Esophagus squamous epithelium (tissue), 5 donors: ENCODE data around the gene SCAPER. TPM values are rescaled to one million over a fixed set of nuclear protein-coding genes. Genes with fewer than 3 reads are reported as not detected.

Experiments
- DNase-seq: peaks from one replicate; lab custom pipeline; 2025; lab: John Stamatoyannopoulos, UW
- H3K27ac ChIP-seq, 4 donors: fragments of 200-600 bp; sonication (generic); one replicate each; pipeline ENCODE4 v1.5.1; 2016 to 2019; ENCODE audit warnings: mild to moderate bottlenecking in 1 of 4
- H3K27me3 ChIP-seq, 4 donors: fragments of 200-600 bp; sonication (generic); 1 replicate in 3 of 4; 2 replicates in 1 of 4; pipeline versions ENCODE4 v1.5.1 to v1.6.0; 2017 to 2021; ENCODE audit warnings: antibody characterized with exemption in 1 of 4
- H3K36me3 ChIP-seq, 3 donors: fragments of 200-600 bp; sonication (generic); one replicate each; pipeline ENCODE4 v1.5.1; 2016 to 2019
- H3K4me1 ChIP-seq, 3 donors: fragments of 200-600 bp; sonication (generic); one replicate each; pipeline ENCODE4 v1.5.1; 2017 to 2019
- H3K4me3 ChIP-seq, 4 donors: fragments of 200-600 bp; sonication (generic); 1 replicate in 3 of 4; 2 replicates in 1 of 4; pipeline ENCODE4 v1.5.1; 2016 to 2019; ENCODE audit warnings: mild to moderate bottlenecking in 2 of 4, moderate library complexity in 1 of 4
- H3K9me3 ChIP-seq, 3 donors: fragments of 200-600 bp; sonication (generic); one replicate each; pipeline ENCODE4 v1.5.1; 2016 to 2019
- POLR2A ChIP-seq, 4 donors: fragments of 450-650 bp; IDR thresholded peaks; one replicate each; pipeline ENCODE4 v1.6.1; 2017; ENCODE audit warnings: antibody characterized with exemption in 4 of 4, mild to moderate bottlenecking in 4 of 4, moderate library complexity in 3 of 4
- WGBS, 2 donors: methylation state at CpG; one replicate each; pipeline ENCODE4 v1.1.5; 2018; 5-methylcytosine and 5-hydroxymethylcytosine counted together
- intact Hi-C: fragments of 100-400 bp; cut with DNase I; formaldehyde crosslinking; loops from one replicate; pipeline ENCODE4 v1.15.0; 2022
- total RNA-seq, 4 donors: library from RNA; depleted of rRNA; stranded (reverse); fragments of >200 nt; gene quantifications; one replicate each; pipeline ENCODE4 v1.1.0, GENCODE V29; 2016
- TF ChIP-seq, protein P1 (sequence below), 6 experiments: fragments of 450-650 bp in 4 of 6; fragments of 200-600 bp in 2 of 6; sonication (generic) in 2 of 6; IDR thresholded peaks; one replicate each; pipeline ENCODE4 v1.5.1; 2016 to 2019; ENCODE audit warnings: antibody characterized with exemption in 6 of 6, mild to moderate bottlenecking in 4 of 6, moderate library complexity in 4 of 6
- donor health status: DM: yes; HTN: yes; CAD: no.

SCAPER gene
- total RNA-seq, 4 donors from 2014 or later = 18.3 to 30.1 (median 25.3) TPM

DNA sequence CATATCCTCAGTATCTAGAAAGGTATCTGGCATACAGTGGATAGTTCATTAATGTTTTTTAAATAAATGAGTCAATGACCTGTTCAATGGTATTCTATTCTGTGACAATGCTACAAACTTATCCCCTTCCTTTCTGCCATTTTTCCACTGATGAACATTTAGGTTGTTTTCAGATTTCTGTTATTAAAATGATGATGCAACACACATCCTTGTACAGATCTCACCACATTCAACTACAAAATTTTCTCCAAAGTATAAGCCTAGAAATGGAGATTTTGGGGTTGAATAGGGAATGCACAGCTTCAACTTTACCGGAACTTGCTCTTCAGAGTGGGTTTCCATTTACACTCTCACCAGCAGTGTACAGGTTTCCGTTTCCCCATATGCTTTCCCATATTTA lies 358.3 kb downstream of the SCAPER start:
- WGBS, 2 donors = 91 to 93% methylated on average over 2 of the region's 2 CpGs
- DNase-seq = no peak
- Histone ChIP-seq H3K4me1 (no peaks in the 10 kb centered on the region), H3K9me3 (no peaks in the 10 kb centered on the region), H3K36me3 (no peaks in the 10 kb centered on the region), H3K27ac (no peak overlapping the region), H3K4me3 (no peak overlapping the region), H3K27me3 (no peaks in the 10 kb centered on the region)
- intact Hi-C loops = no loop called here
- no peak for TF ChIP-seq POLR2A (IDR thresholded peaks at IDR 0.05)
- TF ChIP-seq, protein P1, sequence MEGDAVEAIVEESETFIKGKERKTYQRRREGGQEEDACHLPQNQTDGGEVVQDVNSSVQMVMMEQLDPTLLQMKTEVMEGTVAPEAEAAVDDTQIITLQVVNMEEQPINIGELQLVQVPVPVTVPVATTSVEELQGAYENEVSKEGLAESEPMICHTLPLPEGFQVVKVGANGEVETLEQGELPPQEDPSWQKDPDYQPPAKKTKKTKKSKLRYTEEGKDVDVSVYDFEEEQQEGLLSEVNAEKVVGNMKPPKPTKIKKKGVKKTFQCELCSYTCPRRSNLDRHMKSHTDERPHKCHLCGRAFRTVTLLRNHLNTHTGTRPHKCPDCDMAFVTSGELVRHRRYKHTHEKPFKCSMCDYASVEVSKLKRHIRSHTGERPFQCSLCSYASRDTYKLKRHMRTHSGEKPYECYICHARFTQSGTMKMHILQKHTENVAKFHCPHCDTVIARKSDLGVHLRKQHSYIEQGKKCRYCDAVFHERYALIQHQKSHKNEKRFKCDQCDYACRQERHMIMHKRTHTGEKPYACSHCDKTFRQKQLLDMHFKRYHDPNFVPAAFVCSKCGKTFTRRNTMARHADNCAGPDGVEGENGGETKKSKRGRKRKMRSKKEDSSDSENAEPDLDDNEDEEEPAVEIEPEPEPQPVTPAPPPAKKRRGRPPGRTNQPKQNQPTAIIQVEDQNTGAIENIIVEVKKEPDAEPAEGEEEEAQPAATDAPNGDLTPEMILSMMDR (IDR thresholded peaks at IDR 0.05) = no peak

DNA sequence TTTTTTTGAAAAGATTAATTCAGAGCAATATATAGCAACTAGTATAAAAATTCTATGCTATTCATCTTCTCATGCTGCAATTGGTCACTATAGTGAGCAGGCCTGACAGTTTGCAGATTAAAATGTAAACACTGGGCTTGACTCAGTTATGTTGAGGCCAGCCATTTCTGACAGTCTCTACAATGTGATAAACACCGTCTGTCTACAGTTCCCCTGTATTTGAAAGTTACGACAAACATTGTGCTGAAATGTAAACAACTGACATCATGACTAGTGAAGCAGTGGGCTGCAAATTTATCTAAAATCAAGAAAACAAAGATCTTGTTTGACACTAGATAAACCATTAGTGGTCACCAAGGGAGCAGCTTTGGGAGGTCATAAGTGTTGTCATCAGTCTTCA lies 371.1 kb downstream of the SCAPER start:
- DNase-seq = no peak
- no peaks in the 10 kb centered on the region for H3K36me3 ChIP-seq
- WGBS, 2 donors = 69 to 72% methylated on average over 2 of the region's 2 CpGs
- no peaks in the 10 kb centered on the region for H3K9me3 ChIP-seq
- no peak for TF ChIP-seq POLR2A (IDR thresholded peaks at IDR 0.05)
- TF ChIP-seq, protein P1 (IDR thresholded peaks at IDR 0.05) = no peak
- no peak overlapping the region for H3K27ac ChIP-seq
- H3K27me3 ChIP-seq = no peaks in the 10 kb centered on the region
- H3K4me1 ChIP-seq = no peaks in the 10 kb centered on the region
- intact Hi-C loops = no loop called here
- H3K4me3 ChIP-seq = no peak overlapping the region

DNA sequence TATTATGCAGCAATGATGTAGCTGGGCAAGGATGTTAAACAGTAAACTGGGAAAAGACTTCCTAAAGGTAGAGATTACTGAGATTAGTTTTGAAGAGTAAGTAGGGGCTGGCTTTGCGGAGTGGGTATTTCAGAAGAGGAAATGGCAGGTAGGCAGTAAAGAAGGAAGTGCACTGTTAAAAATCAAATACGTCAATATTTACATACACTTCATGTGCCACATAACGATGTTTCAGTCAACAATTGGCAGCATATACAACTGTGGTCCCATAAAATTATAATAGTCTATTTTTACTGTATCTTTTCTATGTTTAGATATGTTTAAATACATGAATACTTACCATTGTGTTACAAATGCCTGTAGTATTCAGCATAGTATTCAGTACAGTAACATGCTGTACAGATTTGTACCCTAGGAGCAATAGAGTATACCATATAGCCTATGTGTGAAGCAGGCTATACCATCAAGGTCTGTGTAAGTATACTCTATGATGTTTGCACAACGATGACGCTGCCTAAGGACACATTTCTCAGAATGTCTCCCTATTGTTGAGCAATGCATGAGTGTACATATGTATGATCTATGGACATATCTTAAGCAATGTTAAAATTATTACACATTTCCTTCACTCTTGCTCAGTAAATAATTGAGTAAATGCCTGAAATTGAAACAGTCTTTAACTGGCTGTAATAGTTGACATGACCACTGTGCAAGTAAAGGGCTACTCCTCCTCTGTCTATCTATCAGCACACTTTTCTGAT lies 371.9 kb downstream of the SCAPER start:
- no peak overlapping the region for H3K27ac ChIP-seq
- no peaks in the 10 kb centered on the region for H3K4me1 ChIP-seq
- no peaks in the 10 kb centered on the region for H3K27me3 ChIP-seq
- no peaks in the 10 kb centered on the region for H3K9me3 ChIP-seq
- no peaks in the 10 kb centered on the region for H3K36me3 ChIP-seq
- H3K4me3 ChIP-seq = no peak overlapping the region
- WGBS, 2 donors = 69 to 71% methylated on average over 5 of the region's 5 CpGs
- no peak for DNase-seq
- intact Hi-C loops = no loop called here
- TF ChIP-seq, protein P1 (IDR thresholded peaks at IDR 0.05) = no peak
- no peak for TF ChIP-seq POLR2A (IDR thresholded peaks at IDR 0.05)

DNA sequence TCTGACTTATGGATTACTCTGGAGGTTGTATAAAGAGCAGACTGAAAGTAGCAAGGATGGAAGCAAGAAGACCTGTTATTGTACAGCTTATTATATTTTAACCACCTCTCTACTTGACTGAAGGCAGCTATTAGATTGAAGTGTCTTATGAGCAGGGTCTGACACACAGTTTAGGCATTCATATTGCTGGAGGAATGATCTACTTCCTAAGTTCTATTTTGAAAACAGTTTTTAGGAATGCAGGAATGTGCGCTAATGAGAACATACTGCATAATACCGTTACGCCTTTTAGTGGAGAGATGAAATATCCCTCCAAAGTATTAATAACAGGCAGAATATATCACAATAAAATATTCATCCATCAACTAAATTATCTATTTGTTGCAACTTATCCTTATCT lies 375.2 kb downstream of the SCAPER start:
- no peaks in the 10 kb centered on the region for H3K36me3 ChIP-seq
- H3K27ac ChIP-seq = no peak overlapping the region
- H3K27me3 ChIP-seq = no peaks in the 10 kb centered on the region
- no peaks in the 10 kb centered on the region for H3K9me3 ChIP-seq
- no peak for DNase-seq
- intact Hi-C loops = no loop called here
- TF ChIP-seq, protein P1 (IDR thresholded peaks at IDR 0.05) = no peak
- no peak for TF ChIP-seq POLR2A (IDR thresholded peaks at IDR 0.05)
- no peak overlapping the region for H3K4me3 ChIP-seq
- H3K4me1 ChIP-seq = no peaks in the 10 kb centered on the region
- 96 to 97% methylated on average over 3 of the region's 3 CpGs for WGBS, 2 donors

DNA sequence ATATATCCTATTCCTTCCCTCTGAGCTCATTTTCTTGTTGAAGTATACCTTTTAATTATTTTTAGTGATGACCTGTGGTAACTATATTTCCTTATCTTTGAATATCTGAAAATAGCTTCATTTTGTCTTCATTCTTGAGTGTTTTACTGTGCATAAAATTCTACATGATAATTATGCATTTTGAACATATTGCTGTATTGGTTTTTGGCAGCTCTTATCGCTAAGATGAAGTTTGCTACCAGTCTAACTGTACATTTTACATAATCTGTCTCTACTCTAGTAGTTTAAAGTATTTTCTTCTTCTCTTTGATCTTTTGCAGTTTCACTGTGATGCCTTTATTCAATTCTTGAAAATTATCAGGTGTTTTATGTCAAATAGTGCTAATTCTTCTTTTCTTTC lies 379.0 kb downstream of the SCAPER start:
- Histone ChIP-seq H3K9me3 (no peaks in the 10 kb centered on the region), H3K4me1 (no peaks in the 10 kb centered on the region), H3K36me3 (no peaks in the 10 kb centered on the region), H3K27me3 (no peaks in the 10 kb centered on the region), H3K27ac (no peak overlapping the region), H3K4me3 (no peak overlapping the region)
- TF ChIP-seq, protein P1 (IDR thresholded peaks at IDR 0.05) = no peak
- TF ChIP-seq POLR2A (IDR thresholded peaks at IDR 0.05) = no peak
- 90 to 92% methylated on average over 1 of the region's 1 CpG for WGBS, 2 donors
- intact Hi-C loops = no loop called here
- DNase-seq = no peak
